HepG2 (cell line): ENCODE measurements around the gene FAM83D. TPM values are rescaled to one million over a fixed set of nuclear protein-coding genes. Genes with fewer than 3 reads are reported as not detected.

Source experiments
- ATAC-seq: fragments of 200-7000 bp; cut with Tn5 transposase; 3 replicates; pipeline ENCODE4 v1.9.1; 2020; ENCODE audit warnings: mild to moderate bottlenecking, moderate library complexity
- BruUV-seq: library from RNA; stranded (reverse); fragments of 400-500 nt; replicated peaks from 2 replicates; lab custom pipeline; 2021; lab: Mats Ljungman, UMichigan
- CTCF ChIA-PET: fragments of 300-600 bp; formaldehyde crosslinking; extraction: SDS; loops from one replicate; lab custom pipeline; 2021; ENCODE audit warnings: low total read pairs, inconsistent platforms, low intra/inter-chr PET ratio; lab: Yijun Ruan, JAX
- POLR2A ChIA-PET: fragments of 350-600 bp; sonication (Branson Sonifier 250); formaldehyde crosslinking; loops from one replicate; lab custom pipeline; 2020; ENCODE audit warnings: antibody characterized with exemption, inconsistent platforms; lab: Yijun Ruan, JAX
- DNase-seq: peaks from one replicate; pipeline ENCODE4 v3.0.0-alpha.2; 2015; ENCODE audit warnings: low spot score
- FAIRE-seq: peaks from 3 replicates; lab custom pipeline; 2011; peaks lifted over from hg19 to GRCh38; lab: Jason Lieb, UNC
- H2AFZ ChIP-seq: one replicate; pipeline ENCODE4 v1.6.1; 2011; ENCODE audit warnings: low read length, inconsistent platforms
- H3K27ac ChIP-seq: fragments of 300-600 bp; 3 replicates; pipeline ENCODE4 v1.8.0; 2011; ENCODE audit warnings: mixed run types, mild to moderate bottlenecking, mixed read lengths, low read length, inconsistent platforms; ENCODE audit not compliant: insufficient read depth; ENCODE audit errors: extremely low read length
- H3K27me3 ChIP-seq, 2 experiments: fragments of 200-600 bp in 1 of 2; 2 replicates in 1 of 2; 3 replicates in 1 of 2; pipeline versions ENCODE4 v1.6.0 to v1.8.0; 2011; ENCODE audit warnings: low read length in 2 of 2, mild to moderate bottlenecking in 2 of 2, moderate library complexity in 2 of 2, inconsistent platforms in 1 of 2; ENCODE audit not compliant: insufficient read depth in 2 of 2, control insufficient read depth in 1 of 2
- H3K36me3 ChIP-seq, 2 experiments: fragments of 200-600 bp in 1 of 2; replicated peaks in 1 of 2; 2 replicates in 1 of 2; 3 replicates in 1 of 2; pipeline versions ENCODE4 v1.5.1 to v1.8.0; 2011; ENCODE audit warnings: low read length in 2 of 2, inconsistent platforms in 1 of 2; ENCODE audit not compliant: insufficient read depth in 2 of 2, control insufficient read depth in 1 of 2
- H3K4me1 ChIP-seq: 2 replicates; pipeline ENCODE4 v1.5.1; 2012; ENCODE audit warnings: low read length, inconsistent platforms; ENCODE audit not compliant: insufficient read depth
- H3K4me2 ChIP-seq: 2 replicates; pipeline ENCODE4 v1.6.0; 2011; ENCODE audit warnings: low read depth, low read length, inconsistent platforms
- H3K4me3 ChIP-seq, 3 experiments: fragments of 200-600 bp in 1 of 3; sonication (generic), shearing (Covaris generic) in 1 of 3; replicated peaks in 1 of 3; 2 replicates each; pipeline ENCODE4 v1.5.1; 2011 to 2016; ENCODE audit warnings: low read length in 3 of 3, inconsistent platforms in 2 of 3, low read depth in 2 of 3, mild to moderate bottlenecking in 2 of 3, control low read depth in 1 of 3, mixed read lengths in 1 of 3; ENCODE audit not compliant: insufficient read depth in 1 of 3
- H3K79me2 ChIP-seq: one replicate; pipeline ENCODE4 v1.6.1; 2011; ENCODE audit warnings: low read length, inconsistent platforms; ENCODE audit not compliant: insufficient read depth
- H3K9ac ChIP-seq: 2 replicates; pipeline ENCODE4 v1.6.0; 2011; ENCODE audit warnings: mild to moderate bottlenecking, low read depth, low read length, inconsistent platforms; ENCODE audit not compliant: insufficient read depth
- H3K9me3 ChIP-seq: 2 replicates; pipeline ENCODE4 v1.5.1; 2012; ENCODE audit warnings: mild to moderate bottlenecking, low read length
- H4K20me1 ChIP-seq: 2 replicates; pipeline ENCODE4 v1.6.0; 2011; ENCODE audit warnings: inconsistent platforms, mild to moderate bottlenecking, low read length, moderate library complexity; ENCODE audit not compliant: insufficient read depth
- MATR3 ChIP-seq: sonication (generic); formaldehyde crosslinking; IDR thresholded peaks from 2 replicates; pipeline ENCODE4 v1.4.0; 2020; ENCODE audit warnings: missing genetic modification reagents
- NFE2L1 ChIP-seq: sonication (generic); formaldehyde crosslinking; IDR thresholded peaks from 2 replicates; pipeline ENCODE4 v1.4.0; 2020; ENCODE audit warnings: missing genetic modification reagents, mild to moderate bottlenecking, borderline replicate concordance
- ZBTB7B ChIP-seq: sonication (generic); formaldehyde crosslinking; IDR thresholded peaks from 2 replicates; pipeline ENCODE4 v1.4.0; 2020; ENCODE audit warnings: missing genetic modification reagents
- ZFP36 ChIP-seq: fragments of 150-350 bp; IDR thresholded peaks from 2 replicates; pipeline ENCODE4 v1.6.1; 2018; ENCODE audit warnings: borderline replicate concordance, low read length, low read depth; ENCODE audit not compliant: partially characterized antibody
- ZNF629 ChIP-seq: sonication (generic); formaldehyde crosslinking; conservative IDR thresholded peaks from 2 replicates; pipeline ENCODE4 v1.5.0; 2020; ENCODE audit warnings: missing genetic modification reagents
- WGBS: methylation state at CpG from one replicate; pipeline ENCODE4 v1.1.6; 2017; ENCODE audit warnings: low lambda C conversion rate; 5-methylcytosine and 5-hydroxymethylcytosine counted together
- in situ Hi-C: cut with HindIII; loops from 2 replicates; pipeline ENCODE4 v1.10.0; 2017; ENCODE audit warnings: low pct_unique_long_range_greater_than_20kb; ENCODE audit not compliant: extremely low pct_ligation_motif_present
- intact Hi-C: fragments of 100-400 bp; cut with micrococcal nuclease; formaldehyde crosslinking; loops from one replicate; pipeline ENCODE4 v1.10.0; 2022; ENCODE audit not compliant: unreplicated experiment
- polyA plus RNA-seq, 8 experiments: library from polyadenylated mRNA; depleted of rRNA in 3 of 8; stranded (reverse) in 7 of 8; unstranded in 1 of 8; fragments of >200 nt; fragmentation: Illumina TruSeq in 4 of 8; extraction: Trizol in 4 of 8; gene quantifications; 2 replicates each; pipeline versions ENCODE4 v1.2.1 to v1.2.3, GENCODE V29; 2011 to 2016; ENCODE audit warnings: low read depth in 4 of 8, missing spikeins in 1 of 8, mixed read lengths in 1 of 8; ENCODE audit not compliant: insufficient read depth in 1 of 8
- total RNA-seq, 5 experiments: library from RNA; depleted of rRNA; stranded (reverse); fragments of >200 nt; fragmentation: Illumina TruSeq; extraction: Trizol; gene quantifications; 2 replicates each; pipeline ENCODE4 v1.2.3, GENCODE V29; 2016; ENCODE audit warnings: low read depth in 1 of 5

The FAM83D gene
- total and polyA plus RNA-seq, 2 of the 13 experiments (the other 11 are each of a cell fraction or from before 2014, with no cell fraction given) = 51.4 to 64.0 TPM

- H3K36me3 ChIP-seq = no peaks in the 10 kb centered on the region
- in situ Hi-C loops (no loop called here), intact Hi-C loops (no loop called here)
- no peak overlapping the region for H3K4me2 ChIP-seq
- TF ChIP-seq ZBTB7B (no peak), ZNF629 (peak; percentile 69)
- FAIRE-seq = no peak
- H2AFZ ChIP-seq = no peak overlapping the region
- ChIA-PET CTCF (no interaction called here), POLR2A (no interaction called here)
- H3K27me3 ChIP-seq = peaks cover 7 to 18% of the 10 kb centered on the region in 2 experiments; a peak in 1 of 5 replicates
- H4K20me1 ChIP-seq = no peaks in the 10 kb centered on the region
- no peak overlapping the region for H3K9ac ChIP-seq
- no peak overlapping the region for H3K27ac ChIP-seq
- no peak for ATAC-seq
- peaks cover 10% of the 10 kb centered on the region for H3K4me1 ChIP-seq
- no peak for DNase-seq
- no peak overlapping the region for H3K4me3 ChIP-seq
- WGBS = 66% methylated on average over 4 of the region's 4 CpGs
- BruUV-seq = no TSS peak
- no peaks in the 10 kb centered on the region for H3K79me2 ChIP-seq
- no peaks in the 10 kb centered on the region for H3K9me3 ChIP-seq
Measured at GRCh38 chr20:38881806-38882440, 44.3 kb upstream of the FAM83D start.

DNA sequence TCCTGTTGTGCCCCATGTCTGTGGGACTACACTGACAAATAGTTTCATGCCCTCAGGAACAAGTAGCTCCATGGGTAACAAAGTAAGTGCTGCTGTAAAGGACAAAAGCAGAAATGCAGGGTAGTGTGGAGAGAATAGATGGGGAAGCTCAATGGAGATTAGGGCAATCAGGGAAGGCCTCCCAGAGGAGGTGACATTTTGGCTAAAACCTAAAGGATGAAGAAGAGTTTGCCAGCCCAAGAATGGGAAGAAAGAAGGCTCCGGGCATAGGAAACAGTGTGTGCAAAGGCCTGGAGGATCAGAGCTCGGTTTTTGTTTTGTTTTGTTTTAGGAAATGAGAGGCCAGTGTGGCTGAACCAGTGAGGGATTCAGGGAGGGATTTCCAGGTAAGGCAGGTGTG, 43.6 kb upstream of the FAM83D start:
- Histone ChIP-seq H4K20me1 (no peaks in the 10 kb centered on the region), H3K36me3 (no peaks in the 10 kb centered on the region), H2AFZ (no peak overlapping the region), H3K4me3 (no peak overlapping the region), H3K9me3 (no peaks in the 10 kb centered on the region), H3K27me3 (peaks cover 7 to 18% of the 10 kb centered on the region in 2 experiments; a peak in 1 of 5 replicates), H3K9ac (no peak overlapping the region), H3K27ac (no peak overlapping the region), H3K79me2 (no peaks in the 10 kb centered on the region), H3K4me2 (no peak overlapping the region), H3K4me1 (peaks cover 12% of the 10 kb centered on the region)
- in situ Hi-C loops (no loop called here), intact Hi-C loops (no loop called here)
- ChIA-PET CTCF (no interaction called here), POLR2A (no interaction called here)
- WGBS = 20% methylated on average over 2 of the region's 2 CpGs
- DNase-seq (no peak), ATAC-seq (no peak), FAIRE-seq (no peak)
- no TSS peak for BruUV-seq
- peak; percentile 89 for TF ChIP-seq ZFP36
- TF ChIP-seq NFE2L1 (CRISPR knock-in tag) = no peak
- TF ChIP-seq MATR3 (CRISPR knock-in tag) = no peak
